Stimulated activated memory B cell treated with anti-CD40 and anti-IgM and Interleukin-4, amounts not matched to agents 10 μg/mL and 1 μg/mL and 100 μg/mL, for 72 hours (primary cell): Measurements from ENCODE around the gene PNMA8C.

Experiments
- ATAC-seq: fragments of 150-1000 bp; cut with Tn5 transposase; 2 replicates; pipeline ENCODE4 v1.10.0; 2021
- H3K27ac Mint-ChIP-seq: one replicate; pipeline ENCODE4 v1.8.0; 2022; ENCODE audit warnings: mild to moderate bottlenecking, mixed read lengths
- H3K27me3 Mint-ChIP-seq: one replicate; pipeline ENCODE4 v1.8.0; 2022; ENCODE audit warnings: mixed read lengths
- H3K36me3 Mint-ChIP-seq: one replicate; pipeline ENCODE4 v1.8.0; 2022; ENCODE audit warnings: mixed read lengths
- H3K4me1 Mint-ChIP-seq: one replicate; pipeline ENCODE4 v1.8.0; 2022; ENCODE audit warnings: mixed read lengths
- H3K4me3 Mint-ChIP-seq: one replicate; pipeline ENCODE4 v1.8.0; 2022; ENCODE audit warnings: mild to moderate bottlenecking, moderate library complexity, mixed read lengths
- H3K9me3 Mint-ChIP-seq: one replicate; pipeline ENCODE4 v1.8.0; 2022; ENCODE audit warnings: mixed read lengths

PNMA8C gene

DNA sequence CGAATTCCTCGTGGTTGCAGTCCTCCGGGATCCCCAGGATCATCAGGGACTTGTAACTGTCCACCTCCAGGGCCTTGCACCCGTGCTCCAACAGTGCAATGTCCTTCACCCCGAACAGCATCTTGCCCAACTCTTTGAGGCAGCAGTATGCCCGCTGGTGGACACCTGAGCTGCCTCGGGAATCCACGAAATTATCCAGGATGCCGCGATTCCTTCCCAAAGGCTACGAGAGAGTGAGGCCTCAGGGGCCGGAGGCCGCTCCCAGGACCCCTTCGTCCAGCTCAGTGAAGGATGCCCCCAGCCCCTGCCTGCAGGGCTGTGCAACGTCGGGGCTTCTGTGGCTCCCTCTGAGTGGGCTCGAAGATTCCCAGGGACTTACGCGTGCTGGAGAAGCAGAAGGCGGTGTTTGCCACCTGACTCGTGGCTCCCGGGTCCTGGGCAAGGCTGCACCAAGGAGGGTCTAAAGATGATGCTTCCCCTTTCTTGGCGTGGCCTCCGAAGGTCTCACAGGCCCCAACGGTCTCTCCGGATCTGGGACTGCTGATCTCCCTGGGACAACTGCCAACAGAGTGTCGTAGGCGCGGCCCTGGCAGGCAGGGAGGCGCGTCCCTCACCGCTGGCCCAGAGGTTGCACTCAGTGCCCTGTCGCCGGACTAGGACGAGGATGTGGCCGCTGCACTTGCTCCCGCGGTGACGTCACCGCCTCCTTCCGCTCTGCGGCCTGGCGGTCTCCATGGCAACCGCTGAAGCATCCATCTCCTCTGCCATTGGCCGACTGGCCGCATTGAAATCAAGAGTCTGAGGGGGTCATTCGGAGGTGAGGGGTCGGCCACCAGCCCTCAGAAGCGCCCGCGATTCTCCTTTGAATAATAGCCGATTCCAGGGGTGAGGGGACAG, at the start of gene PNMA8C:
PNMA8C (minus strand) TSS at position 698 of the 897 bp plus-strand sequence; CDS start at position 121, 577 bp downstream.
- Mint-ChIP-seq H3K9me3 (peaks cover 6% of the 10 kb centered on the region), H3K4me3 (peak within 1 kb of the TSS; percentile 63), H3K27ac (no peak within 1 kb of the TSS), H3K36me3 (no peaks in the 10 kb centered on the region), H3K4me1 (peaks cover 28% of the 10 kb centered on the region), H3K27me3 (peaks cover 89% of the 10 kb centered on the region)
- peak; percentile 56 for ATAC-seq

GRCh38 chr19:46475986-46476385, 47.2 kb upstream of the PNMA8C start:
- H3K9me3 Mint-ChIP-seq = no peaks in the 10 kb centered on the region
- no peak for ATAC-seq
- H3K36me3 Mint-ChIP-seq = no peaks in the 10 kb centered on the region
- no peak overlapping the region for H3K4me3 Mint-ChIP-seq
- no peak overlapping the region for H3K27ac Mint-ChIP-seq
- H3K4me1 Mint-ChIP-seq = peaks cover 14% of the 10 kb centered on the region
- H3K27me3 Mint-ChIP-seq = peaks cover 56% of the 10 kb centered on the region

DNA sequence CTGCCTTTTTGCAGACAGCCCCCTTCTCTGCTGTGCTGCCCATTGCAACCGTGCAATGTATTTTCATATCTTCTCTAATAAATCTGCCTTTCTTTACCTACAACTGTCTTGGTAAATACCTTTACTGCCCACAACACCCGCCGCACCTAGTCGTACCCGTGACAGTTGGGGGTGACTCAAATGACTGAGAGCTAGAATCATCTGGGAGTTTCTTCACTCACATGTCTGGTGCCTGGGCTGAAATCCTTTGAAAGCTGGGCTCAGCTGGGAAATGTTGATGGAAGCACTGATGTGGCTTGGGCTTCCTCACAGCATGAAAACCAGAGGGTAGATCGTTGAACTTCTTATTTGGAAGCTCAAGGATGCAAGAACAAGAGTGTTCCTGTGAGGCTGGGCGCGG, 45.5 kb upstream of the PNMA8C start:
- Mint-ChIP-seq H3K27ac (no peak overlapping the region), H3K27me3 (peaks cover 65% of the 10 kb centered on the region), H3K36me3 (no peaks in the 10 kb centered on the region), H3K4me3 (no peak overlapping the region), H3K9me3 (no peaks in the 10 kb centered on the region), H3K4me1 (peaks cover 14% of the 10 kb centered on the region)
- ATAC-seq = no peak

GRCh38 chr19:46472592-46472991, 43.9 kb upstream of the PNMA8C start:
- Mint-ChIP-seq H3K27ac (no peak overlapping the region), H3K9me3 (no peaks in the 10 kb centered on the region), H3K36me3 (no peaks in the 10 kb centered on the region), H3K27me3 (peaks cover 66% of the 10 kb centered on the region), H3K4me3 (no peak overlapping the region), H3K4me1 (peaks cover 9% of the 10 kb centered on the region)
- no peak for ATAC-seq

DNA sequence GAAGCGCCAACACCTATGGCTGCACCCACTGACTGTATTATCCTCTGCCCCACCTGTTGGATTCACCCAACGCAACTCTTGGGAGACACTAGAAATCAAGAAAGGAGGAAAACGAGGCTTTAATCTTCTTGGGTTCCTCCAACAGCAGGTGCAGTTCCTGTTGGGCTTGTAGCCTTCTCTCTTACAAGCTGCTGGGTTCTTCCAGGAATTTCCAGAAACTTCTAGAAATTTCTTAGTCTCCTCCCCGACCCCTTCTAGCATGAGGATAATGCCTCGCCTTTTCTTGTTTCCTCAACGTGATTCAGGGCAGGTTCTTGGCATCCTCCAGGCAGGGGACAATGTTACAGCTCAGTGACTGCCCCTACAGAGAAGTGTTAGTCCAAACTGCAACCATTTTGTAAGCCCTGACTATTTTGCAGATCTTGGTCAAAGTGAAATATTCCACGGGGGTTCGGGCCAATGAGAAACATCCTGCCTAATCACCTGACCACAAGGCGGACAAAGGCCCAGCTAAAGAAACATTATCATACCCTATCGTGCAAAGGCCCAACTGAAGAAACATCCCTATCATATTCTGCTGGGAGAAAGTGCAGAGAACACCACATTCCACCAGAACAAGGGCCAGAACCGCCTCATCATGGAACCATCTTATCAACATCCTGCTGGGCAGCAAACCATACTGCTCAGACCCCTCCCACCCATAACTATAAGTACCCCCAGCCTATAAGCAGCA, 43.2 kb upstream of the PNMA8C start:
- ATAC-seq = no peak
- H3K4me1 Mint-ChIP-seq = peaks cover 10% of the 10 kb centered on the region
- no peaks in the 10 kb centered on the region for H3K36me3 Mint-ChIP-seq
- H3K9me3 Mint-ChIP-seq = no peaks in the 10 kb centered on the region
- H3K27ac Mint-ChIP-seq = no peak overlapping the region
- peak overlapping the region; percentile 38 for H3K4me3 Mint-ChIP-seq
- peaks cover 66% of the 10 kb centered on the region for H3K27me3 Mint-ChIP-seq

- Mint-ChIP-seq H3K36me3 (no peaks in the 10 kb centered on the region), H3K9me3 (no peaks in the 10 kb centered on the region), H3K4me1 (peaks cover 17% of the 10 kb centered on the region), H3K27ac (no peak within 1 kb of the TSS), H3K27me3 (peaks cover 66% of the 10 kb centered on the region), H3K4me3 (peak within 1 kb of the TSS; percentile 38)
- ATAC-seq = peak; percentile 41
Measured at GRCh38 chr19:46471116-46471733, 42.5 kb upstream of the PNMA8C start, which contains the start of gene PNMA8A. Gene PNMA8A (minus strand): TSS chr19:46471563. CDS start chr19:46471035, 528 bp downstream.

GRCh38 chr19:46470376-46470775, 41.6 kb upstream of the PNMA8C start:
- no peaks in the 10 kb centered on the region for H3K9me3 Mint-ChIP-seq

GRCh38 chr19:46469541-46470185, 40.9 kb upstream of the PNMA8C start:
- Mint-ChIP-seq H3K4me1 (peaks cover 18% of the 10 kb centered on the region), H3K27ac (no peak overlapping the region), H3K36me3 (no peaks in the 10 kb centered on the region), H3K9me3 (no peaks in the 10 kb centered on the region), H3K27me3 (peaks cover 71% of the 10 kb centered on the region), H3K4me3 (no peak overlapping the region)
- ATAC-seq = no peak

More at GRCh38 chr19:46470376-46470775, 41.6 kb upstream of the PNMA8C start:
- no peak overlapping the region for H3K4me3 Mint-ChIP-seq
- no peaks in the 10 kb centered on the region for H3K36me3 Mint-ChIP-seq
- no peak overlapping the region for H3K27ac Mint-ChIP-seq
- no peak for ATAC-seq
- H3K27me3 Mint-ChIP-seq = peaks cover 70% of the 10 kb centered on the region
- peaks cover 18% of the 10 kb centered on the region for H3K4me1 Mint-ChIP-seq

DNA sequence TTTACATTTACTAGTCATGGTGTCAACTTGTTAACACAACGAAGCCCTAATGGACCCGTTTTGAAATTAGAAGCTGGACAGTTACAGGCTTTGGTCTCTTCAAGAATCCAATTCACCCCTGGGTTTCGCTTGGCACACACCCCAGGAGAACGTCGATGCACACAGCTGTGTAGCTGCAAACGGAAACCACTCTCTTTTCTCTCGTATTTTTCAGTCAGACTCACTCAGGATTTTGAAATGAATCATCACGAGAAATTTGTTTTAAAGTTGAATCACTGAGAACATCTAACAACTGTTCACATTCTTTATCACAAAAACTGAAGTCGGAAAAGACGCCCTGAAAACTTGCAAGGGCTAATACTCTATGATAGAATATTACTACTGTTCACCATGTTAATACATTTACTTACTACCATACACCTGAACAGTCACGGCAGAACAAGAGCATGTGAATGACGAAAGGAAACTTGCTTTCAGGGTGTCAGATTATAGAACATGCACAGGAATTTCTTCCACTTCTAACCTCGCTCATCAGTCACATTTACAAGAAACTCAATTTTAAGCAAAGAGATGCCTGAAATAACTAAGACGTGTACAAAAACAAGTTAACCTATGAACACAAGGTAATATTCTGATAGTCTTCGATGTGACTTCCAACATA, 37.9 kb upstream of the PNMA8C start:
- H3K4me1 Mint-ChIP-seq = peaks cover 9% of the 10 kb centered on the region
- H3K36me3 Mint-ChIP-seq = no peaks in the 10 kb centered on the region
- ATAC-seq = peak; percentile 73
- no peaks in the 10 kb centered on the region for H3K9me3 Mint-ChIP-seq
- no peak overlapping the region for H3K27ac Mint-ChIP-seq
- no peak overlapping the region for H3K4me3 Mint-ChIP-seq
- peaks cover 53% of the 10 kb centered on the region for H3K27me3 Mint-ChIP-seq

DNA sequence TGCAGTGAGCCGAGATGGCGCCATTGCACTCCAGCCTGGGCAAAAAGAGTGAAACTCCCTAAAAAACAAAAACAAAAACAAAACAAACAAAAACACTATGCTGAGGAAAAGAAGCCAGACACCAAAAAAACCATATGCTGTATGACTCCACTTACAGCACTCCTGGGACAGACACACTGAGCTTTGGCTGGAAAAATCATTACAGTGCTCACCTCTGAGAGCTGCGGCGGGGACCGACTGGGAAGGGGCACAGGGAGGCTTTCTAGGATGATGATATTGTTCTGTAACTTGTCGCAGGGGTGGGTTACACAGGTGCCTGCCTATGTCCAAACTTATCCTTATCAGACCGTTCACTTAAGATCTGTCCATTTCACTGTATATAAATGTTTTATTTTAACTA, 34.8 kb upstream of the PNMA8C start:
- Mint-ChIP-seq H3K4me1 (peaks cover 9% of the 10 kb centered on the region), H3K4me3 (no peak overlapping the region), H3K27me3 (peaks cover 37% of the 10 kb centered on the region), H3K27ac (no peak overlapping the region), H3K36me3 (no peaks in the 10 kb centered on the region), H3K9me3 (no peaks in the 10 kb centered on the region)
- no peak for ATAC-seq

- H3K27ac Mint-ChIP-seq = no peak overlapping the region
- no peak for ATAC-seq
- no peak overlapping the region for H3K4me3 Mint-ChIP-seq
- no peaks in the 10 kb centered on the region for H3K36me3 Mint-ChIP-seq
- no peaks in the 10 kb centered on the region for H3K9me3 Mint-ChIP-seq
- H3K27me3 Mint-ChIP-seq = peaks cover 33% of the 10 kb centered on the region
- H3K4me1 Mint-ChIP-seq = peaks cover 4% of the 10 kb centered on the region
Measured at GRCh38 chr19:46461537-46461936, 32.8 kb upstream of the PNMA8C start.

- Mint-ChIP-seq H3K4me1 (no peaks in the 10 kb centered on the region), H3K4me3 (no peak overlapping the region), H3K9me3 (no peaks in the 10 kb centered on the region), H3K27me3 (peaks cover 39% of the 10 kb centered on the region), H3K36me3 (no peaks in the 10 kb centered on the region), H3K27ac (no peak overlapping the region)
- ATAC-seq = no peak
Measured at GRCh38 chr19:46460981-46461380, 32.2 kb upstream of the PNMA8C start.

DNA sequence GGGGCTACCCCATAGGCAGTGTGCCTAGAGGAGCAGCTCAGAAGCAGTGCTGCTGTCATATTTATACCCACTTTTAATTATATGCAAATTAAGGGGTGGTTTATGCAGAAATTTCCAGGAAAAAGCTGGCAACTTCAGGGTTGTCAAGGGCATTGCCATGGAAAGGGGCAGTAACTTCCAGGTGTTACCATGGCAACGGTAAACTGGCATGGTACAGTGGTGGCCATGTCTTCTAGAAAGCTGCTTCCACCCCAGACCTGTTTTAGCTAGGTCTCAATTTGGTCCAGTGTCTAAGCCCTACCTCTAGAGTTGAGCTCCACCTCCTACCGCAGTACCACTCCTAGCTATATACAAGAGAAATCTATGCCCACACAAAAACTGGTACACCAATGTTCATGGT, 31.3 kb upstream of the PNMA8C start:
- H3K36me3 Mint-ChIP-seq = no peaks in the 10 kb centered on the region
- no peaks in the 10 kb centered on the region for H3K4me1 Mint-ChIP-seq
- H3K9me3 Mint-ChIP-seq = peaks cover 2% of the 10 kb centered on the region
- H3K27ac Mint-ChIP-seq = no peak overlapping the region
- no peak overlapping the region for H3K4me3 Mint-ChIP-seq
- peaks cover 42% of the 10 kb centered on the region for H3K27me3 Mint-ChIP-seq
- no peak for ATAC-seq

- peaks cover 34% of the 10 kb centered on the region for H3K27me3 Mint-ChIP-seq
- H3K27ac Mint-ChIP-seq = no peak overlapping the region
- no peak overlapping the region for H3K4me3 Mint-ChIP-seq
- no peaks in the 10 kb centered on the region for H3K4me1 Mint-ChIP-seq
- H3K36me3 Mint-ChIP-seq = no peaks in the 10 kb centered on the region
- ATAC-seq = no peak
- peaks cover 2% of the 10 kb centered on the region for H3K9me3 Mint-ChIP-seq
Measured at GRCh38 chr19:46456930-46457329, 28.2 kb upstream of the PNMA8C start.
